DND-41 (cell line): ENCODE results near the gene TTC33.

Experiments used
- CTCF ChIP-seq: IDR thresholded peaks from 2 replicates; pipeline ENCODE4 v1.5.1; 2012; ENCODE audit warnings: borderline replicate concordance, low read length, moderate library complexity, mild to moderate bottlenecking; ENCODE audit not compliant: poor library complexity, severe bottlenecking; ENCODE audit errors: extremely low read depth
- EZH2 ChIP-seq: IDR thresholded peaks from 3 replicates; pipeline ENCODE4 v1.6.1; 2012; ENCODE audit warnings: borderline replicate concordance, low read depth, mild to moderate bottlenecking, moderate library complexity, low read length, inconsistent platforms; ENCODE audit not compliant: severe bottlenecking

GRCh38 chr5:40605295-40605958 lies 150.3 kb downstream of the TTC33 start:
- TF ChIP-seq EZH2: no peak
- no peak for TF ChIP-seq CTCF
